Stimulated activated CD8-positive, alpha-beta memory T cell treated with anti-CD3 and anti-CD28 coated beads, Interleukin-4, amount 100 ng/mL, for 4 hours (primary cell): ENCODE measurements around the gene PIGP.
A peak's percentile ranks its signal among the peaks of the same experiment; 100 is the strongest.
"Not testable (repeated sequence)": the region's sequence is repeated elsewhere in the genome, so short reads cannot be mapped to it uniquely, and the experiment has no call there.

Source experiments
- DNase-seq, 2 donors: peaks; one replicate each; pipeline ENCODE4 v3.0.0-alpha.2; 2020; ENCODE audit warnings: low read depth in 2 of 2, low spot score in 1 of 2

The PIGP gene

GRCh38 chr21:37072988-37073416, at the start of gene PIGP, which contains the start of gene TTC3:
PIGP (minus strand) TSS chr21:37073071; CDS start chr21:37072515, 556 bp downstream.
TTC3 (plus strand) TSS chr21:37073254; CDS start chr21:37087258, 14,004 bp downstream.
- DNase-seq = peak; percentile 90 to 94

DNA sequence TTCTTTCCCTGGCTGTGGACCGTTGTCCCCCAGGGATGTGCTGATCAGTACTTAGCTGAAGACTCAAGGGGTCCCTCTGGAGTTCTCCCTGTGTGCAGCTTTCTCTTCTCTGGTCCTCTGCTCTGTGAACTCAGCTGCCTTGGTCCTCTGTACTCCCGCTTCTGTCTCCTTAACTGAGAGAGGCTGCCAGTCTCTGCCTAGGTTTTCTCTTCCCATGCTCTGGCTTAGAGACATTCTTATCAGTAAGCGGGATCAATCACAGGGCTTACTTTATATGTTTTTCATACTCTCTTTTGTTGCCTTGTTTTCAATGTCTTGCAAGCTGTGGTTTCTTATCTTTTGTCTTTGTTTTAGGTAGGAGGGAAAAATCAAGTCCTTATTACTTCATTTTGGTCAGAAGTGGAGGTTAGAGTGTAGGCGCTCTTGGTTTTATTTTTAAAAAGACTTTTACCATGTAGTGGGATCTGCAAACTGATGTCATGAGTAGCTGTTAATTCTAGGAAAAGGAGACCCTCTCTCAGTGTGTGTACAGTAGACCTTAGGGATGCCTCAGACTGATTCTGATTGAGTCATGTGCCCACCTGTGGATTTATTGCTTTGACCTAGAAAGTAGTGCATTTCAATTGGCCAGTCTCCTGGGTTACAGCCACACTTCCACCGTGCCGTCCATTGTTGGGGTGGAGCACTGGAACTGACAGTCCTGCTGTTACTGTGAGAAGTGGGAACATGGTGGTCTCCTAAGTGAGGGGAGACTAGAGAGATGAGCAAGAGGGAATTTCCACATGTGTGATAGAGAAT, 46.7 kb upstream of the PIGP start:
- no peak for DNase-seq

GRCh38 chr21:37118187-37118826, 45.4 kb upstream of the PIGP start:
- no peak for DNase-seq

DNA sequence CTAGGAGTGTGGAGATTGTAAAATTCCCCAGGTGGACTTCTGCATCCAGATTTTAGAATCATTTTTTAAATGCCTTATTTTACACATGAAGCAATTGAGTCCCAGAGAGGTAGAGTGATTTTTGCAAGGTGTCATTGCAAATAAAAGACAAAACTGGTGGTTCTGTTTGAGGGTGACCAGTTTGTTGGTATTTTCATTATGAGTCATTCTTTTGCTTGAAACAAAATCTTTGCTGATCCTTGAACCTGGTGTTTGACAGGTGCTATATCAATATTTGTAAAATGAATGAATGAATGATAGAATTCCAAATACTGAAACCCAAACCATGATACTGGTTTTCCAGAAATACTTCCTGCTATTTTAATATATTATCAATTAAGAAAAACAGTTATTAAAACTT, 44.3 kb upstream of the PIGP start:
- DNase-seq = no peak

- not testable (repeated sequence) for DNase-seq
Observed at GRCh38 chr21:37116459-37116858, 43.6 kb upstream of the PIGP start.

DNA sequence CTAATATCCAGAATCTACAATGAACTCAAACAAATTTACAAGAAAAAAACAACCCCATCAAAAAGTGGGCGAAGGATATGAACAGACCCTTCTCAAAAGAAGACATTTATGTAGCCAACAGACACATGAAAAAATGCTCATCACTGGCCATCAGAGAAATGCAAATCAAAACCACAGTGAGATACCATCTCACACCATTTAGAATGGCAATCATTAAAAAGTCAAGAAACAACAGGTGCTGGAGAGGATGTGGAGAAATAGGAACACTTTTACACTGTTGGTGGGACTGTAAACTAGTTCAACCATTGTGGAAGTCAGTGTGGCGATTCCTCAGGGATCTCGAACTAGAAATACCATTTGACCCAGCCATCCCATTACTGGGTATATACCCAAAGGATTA, 41.4 kb upstream of the PIGP start:
- not testable (repeated sequence) for DNase-seq

DNA sequence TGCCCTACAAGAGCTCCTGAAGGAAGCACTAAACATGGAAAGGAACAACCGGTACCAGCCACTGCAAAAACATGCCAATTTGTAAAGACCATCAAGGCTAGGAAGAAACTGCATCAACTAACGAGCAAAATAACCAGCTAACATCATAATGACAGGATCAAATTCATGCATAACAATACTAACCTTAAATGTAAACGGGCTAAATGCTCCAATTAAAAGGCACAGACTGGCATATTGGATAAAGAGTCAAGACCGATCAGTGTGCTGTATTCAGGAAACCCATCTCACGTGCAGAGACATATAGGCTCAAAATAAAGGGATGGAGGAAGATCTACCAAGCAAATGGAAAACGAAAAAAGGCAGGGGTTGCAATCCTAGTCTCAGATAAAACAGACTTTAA, 38.2 kb upstream of the PIGP start:
- not testable (repeated sequence) for DNase-seq

- DNase-seq = no peak
Observed at GRCh38 chr21:37106998-37107397, 34.1 kb upstream of the PIGP start.

GRCh38 chr21:37102746-37103145, 29.9 kb upstream of the PIGP start:
- not testable (repeated sequence) for DNase-seq

DNA sequence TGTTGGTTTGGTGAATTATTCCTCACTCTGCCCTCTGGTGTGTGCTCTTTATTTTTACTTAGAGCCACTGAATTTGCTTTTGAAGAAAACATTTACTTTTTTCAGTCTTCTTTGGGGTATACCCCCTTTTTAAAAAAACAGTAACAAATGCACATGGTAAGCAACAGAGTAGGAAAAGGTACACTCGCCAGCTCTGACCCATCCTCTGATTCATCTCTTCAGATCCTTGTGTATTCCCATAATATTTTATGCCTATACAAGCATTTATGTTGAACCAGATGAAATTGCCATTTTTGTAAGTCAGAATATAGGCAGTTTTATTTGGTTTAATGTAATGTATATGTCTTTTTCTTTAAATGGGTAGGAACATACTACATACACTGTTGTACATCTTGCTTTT, 28.5 kb upstream of the PIGP start:
- DNase-seq = no peak

GRCh38 chr21:37100316-37100715, 27.4 kb upstream of the PIGP start:
- no peak for DNase-seq

DNA sequence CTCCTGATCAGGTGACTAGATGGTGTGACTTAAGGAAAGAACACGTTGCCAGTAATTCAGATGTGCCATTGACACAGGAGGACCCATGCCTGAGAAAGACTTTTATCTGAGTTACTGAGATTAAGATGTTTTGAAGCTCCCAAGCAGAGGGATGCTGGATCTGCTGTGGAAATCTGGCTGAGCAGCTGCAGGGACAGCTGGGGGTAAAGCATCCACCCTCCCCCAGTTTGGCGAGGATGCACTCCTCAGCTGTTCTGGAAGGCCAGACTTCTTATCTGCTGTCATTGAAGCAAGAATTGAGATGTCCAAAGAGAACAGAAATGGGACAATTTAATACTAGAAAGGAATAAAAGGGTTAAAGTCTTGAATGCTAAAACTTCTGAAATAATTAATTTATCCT, 25.9 kb upstream of the PIGP start:
- no peak for DNase-seq

- no peak for DNase-seq
Observed at GRCh38 chr21:37095821-37096220, 22.9 kb upstream of the PIGP start.

DNA sequence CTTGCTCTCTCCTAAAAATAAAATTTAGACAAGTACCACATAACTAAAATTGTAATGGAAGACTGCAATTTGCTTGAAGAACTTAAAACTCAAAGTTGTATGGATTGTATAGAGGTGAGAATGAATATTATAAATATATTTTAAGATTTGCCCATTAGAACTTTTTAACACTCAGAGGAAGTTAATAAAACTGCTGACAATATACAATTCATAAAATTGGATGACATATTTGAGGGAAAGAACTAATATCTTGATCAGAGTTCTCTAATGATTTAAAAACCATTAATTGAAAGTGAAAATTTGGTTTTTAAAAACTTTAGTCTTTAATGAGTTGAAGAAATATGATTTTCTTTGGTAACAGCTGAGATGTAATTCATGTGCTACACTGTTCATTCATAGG, 21.1 kb upstream of the PIGP start:
- no peak for DNase-seq

DNA sequence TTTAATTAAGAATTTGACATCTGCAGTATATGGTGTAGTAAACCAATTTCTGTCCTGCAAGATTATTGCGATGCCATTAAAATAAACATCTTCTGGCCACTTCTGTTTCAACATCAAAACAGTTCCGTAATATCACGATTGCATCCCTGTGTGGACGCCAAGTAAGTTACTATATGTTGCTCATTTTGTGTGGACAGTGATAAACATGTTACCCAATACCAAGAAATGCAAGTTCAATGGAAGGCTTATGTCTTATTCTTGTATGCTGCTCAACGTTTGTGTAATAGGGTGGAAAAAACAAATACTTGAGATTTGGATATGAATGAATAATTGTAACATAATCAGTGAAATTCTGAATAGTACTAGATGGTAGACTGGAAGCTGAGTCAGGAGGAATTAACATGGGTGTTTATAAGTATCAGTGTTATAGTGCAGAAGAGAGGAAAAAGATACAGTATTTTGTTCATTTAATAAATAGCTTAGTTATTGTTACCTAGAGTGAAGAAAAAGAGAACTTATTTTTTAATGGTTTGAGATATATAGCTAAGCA, 15.4 kb upstream of the PIGP start:
- no peak for DNase-seq

DNA sequence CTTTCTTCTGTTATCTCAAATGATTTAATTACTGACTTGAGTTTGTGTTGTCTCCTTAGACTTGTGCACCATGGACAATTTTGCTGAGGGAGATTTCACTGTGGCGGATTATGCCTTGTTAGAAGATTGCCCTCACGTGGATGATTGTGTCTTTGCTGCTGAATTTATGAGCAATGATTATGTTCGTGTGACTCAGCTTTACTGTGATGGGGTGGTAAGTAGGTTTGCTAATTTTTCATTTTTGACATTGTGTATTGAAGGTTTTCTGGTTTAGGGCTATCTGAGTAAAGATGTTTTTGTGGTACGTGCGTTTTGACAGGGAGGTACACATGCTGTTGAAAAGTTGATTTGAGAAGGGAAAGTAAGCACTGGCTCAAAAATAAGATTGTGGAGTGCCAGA, 14.3 kb upstream of the PIGP start:
- DNase-seq = no peak

DNA sequence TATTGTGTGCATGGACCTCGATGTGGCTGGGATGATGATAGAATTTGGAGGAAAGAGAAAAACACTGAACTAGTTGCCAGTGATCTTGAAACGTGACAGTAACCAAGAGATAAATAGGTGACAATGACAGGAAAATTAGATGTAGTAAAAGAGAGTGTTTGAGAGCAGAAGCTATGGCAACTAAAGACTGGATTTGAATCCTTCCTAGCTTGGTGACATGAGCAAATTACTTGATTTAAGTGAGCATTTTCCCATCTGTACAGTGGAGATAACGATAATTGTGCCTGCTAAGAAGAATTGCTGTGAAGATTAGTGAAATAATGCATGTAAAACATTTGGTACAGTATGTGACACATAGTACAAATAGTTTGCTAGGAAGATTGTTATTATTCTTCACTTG, 12.9 kb upstream of the PIGP start:
- DNase-seq = no peak

- no peak for DNase-seq
Observed at GRCh38 chr21:37082856-37083528, 10.1 kb upstream of the PIGP start.

GRCh38 chr21:37082375-37082774, 9.5 kb upstream of the PIGP start:
- no peak for DNase-seq

- DNase-seq = no peak
Observed at GRCh38 chr21:37079211-37079824, 6.4 kb upstream of the PIGP start.

DNA sequence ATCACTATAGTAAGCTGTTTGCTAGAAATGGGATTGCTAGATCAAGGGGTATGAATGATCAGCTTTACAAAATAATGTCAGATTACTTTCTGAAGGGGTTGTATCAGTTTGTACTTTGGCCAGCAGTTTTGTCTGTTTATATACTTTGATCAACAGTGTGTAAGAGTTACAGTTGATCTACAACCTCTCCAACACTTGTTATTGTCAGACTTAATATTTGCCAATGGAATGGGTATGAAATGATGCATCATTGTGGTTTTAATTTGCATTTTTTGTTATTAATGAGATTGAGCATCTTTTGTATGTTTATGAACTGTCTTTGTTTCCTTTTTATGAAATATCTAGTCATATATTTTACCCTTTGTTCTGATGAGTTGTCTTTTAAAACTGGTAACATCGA, 4.5 kb upstream of the PIGP start:
- DNase-seq = no peak
